ENCODE data around the gene FLACC1. TPM values are rescaled to one million over a fixed set of nuclear protein-coding genes. Genes with fewer than 3 reads are reported as not detected.
A peak's percentile ranks its signal among the peaks of the same experiment; 100 is the strongest.
"Not testable (repeated sequence)": the region's sequence is repeated elsewhere in the genome, so short reads cannot be mapped to it uniquely, and the experiment has no call there.

Gene FLACC1
- total RNA-seq, 2 experiments from 2014 or later, result 2.9 to 4.9 TPM

DNA sequence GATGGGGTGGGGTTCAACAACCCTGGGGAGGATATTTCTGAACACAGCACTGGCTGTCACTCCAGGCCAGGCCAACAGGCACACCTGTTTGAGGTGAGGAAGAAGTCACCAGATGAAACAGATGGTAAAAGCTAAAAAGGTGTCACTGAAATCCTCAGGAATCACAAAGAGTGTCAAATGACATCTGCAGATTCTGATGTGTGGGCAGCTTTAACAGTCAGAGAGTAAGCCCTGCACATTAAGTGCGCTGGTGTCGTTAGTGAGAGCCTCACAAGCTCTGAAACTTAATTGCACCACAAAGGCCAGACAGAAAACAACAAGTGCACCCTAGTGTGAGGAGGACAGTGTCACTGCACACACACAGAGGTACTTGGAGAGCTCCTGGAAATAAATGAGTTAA is 13.6 kb downstream of the FLACC1 start:
- peaks cover 46% of the 10 kb centered on the region for H3K36me3 Mint-ChIP-seq
- DNase-seq (no peak), ATAC-seq (ENCODE audit: low read depth) (no peak)
- no peak overlapping the region for H3K27ac Mint-ChIP-seq
- H3K4me1 Mint-ChIP-seq, result peaks cover 10% of the 10 kb centered on the region
- no peaks in the 10 kb centered on the region for H3K27me3 Mint-ChIP-seq
- no peak overlapping the region for H3K4me3 Mint-ChIP-seq
- POLR2A ChIA-PET, result interaction anchor here (1.1 kb wide), 1 partner anchor 86 kb away, joined by 3 read pairs; no protein-coding TSS in a partner anchor
- H3K9me3 Mint-ChIP-seq, result peaks cover 4% of the 10 kb centered on the region

GRCh38 chr2:201342923-201343322 is 14.2 kb downstream of the FLACC1 start:
- H3K27me3 Mint-ChIP-seq, result no peaks in the 10 kb centered on the region
- H3K36me3 Mint-ChIP-seq, result peaks cover 51% of the 10 kb centered on the region
- no peak overlapping the region for H3K4me3 Mint-ChIP-seq
- ATAC-seq (ENCODE audit: low read depth) (no peak), DNase-seq (no peak)
- no peak overlapping the region for H3K27ac Mint-ChIP-seq
- POLR2A ChIA-PET, result no interaction called here
- H3K9me3 Mint-ChIP-seq, result peaks cover 9% of the 10 kb centered on the region
- H3K4me1 Mint-ChIP-seq, result peaks cover 10% of the 10 kb centered on the region

DNA sequence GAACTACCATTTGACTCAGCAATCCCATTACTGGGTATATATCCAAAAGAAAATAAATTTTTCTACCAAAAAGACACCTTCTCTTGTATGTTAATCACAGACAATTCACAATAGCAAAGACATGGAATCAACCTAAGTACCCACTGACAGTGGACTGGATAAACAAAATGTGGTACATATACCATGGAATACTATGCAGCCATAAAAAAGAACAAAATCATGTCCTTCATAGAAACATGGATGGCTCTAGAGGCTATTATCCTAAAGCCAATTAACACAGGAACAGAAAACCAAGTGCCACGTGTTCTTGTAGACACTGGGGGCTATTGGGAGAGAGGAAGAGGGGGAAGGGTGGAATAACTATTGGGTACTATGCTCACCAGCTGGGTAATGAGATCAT is 27.7 kb downstream of the FLACC1 start:
- H3K27me3 Mint-ChIP-seq, result no peaks in the 10 kb centered on the region
- H3K4me1 Mint-ChIP-seq, result peaks cover 2% of the 10 kb centered on the region
- ATAC-seq (ENCODE audit: low read depth) (no peak), DNase-seq (no peak)
- H3K9me3 Mint-ChIP-seq, result peaks cover 22% of the 10 kb centered on the region
- H3K27ac Mint-ChIP-seq, result no peak overlapping the region
- POLR2A ChIA-PET, result no interaction called here
- H3K36me3 Mint-ChIP-seq, result peaks cover 41% of the 10 kb centered on the region
- H3K4me3 Mint-ChIP-seq, result no peak overlapping the region

GRCh38 chr2:201327678-201328077 is 29.5 kb downstream of the FLACC1 start:
- ATAC-seq (ENCODE audit: low read depth) (no peak), DNase-seq (no peak)
- H3K27me3 Mint-ChIP-seq, result no peaks in the 10 kb centered on the region
- no peak overlapping the region for H3K4me3 Mint-ChIP-seq
- peaks cover 2% of the 10 kb centered on the region for H3K4me1 Mint-ChIP-seq
- POLR2A ChIA-PET, result no interaction called here
- no peak overlapping the region for H3K27ac Mint-ChIP-seq
- peaks cover 48% of the 10 kb centered on the region for H3K36me3 Mint-ChIP-seq
- H3K9me3 Mint-ChIP-seq, result peaks cover 29% of the 10 kb centered on the region

DNA sequence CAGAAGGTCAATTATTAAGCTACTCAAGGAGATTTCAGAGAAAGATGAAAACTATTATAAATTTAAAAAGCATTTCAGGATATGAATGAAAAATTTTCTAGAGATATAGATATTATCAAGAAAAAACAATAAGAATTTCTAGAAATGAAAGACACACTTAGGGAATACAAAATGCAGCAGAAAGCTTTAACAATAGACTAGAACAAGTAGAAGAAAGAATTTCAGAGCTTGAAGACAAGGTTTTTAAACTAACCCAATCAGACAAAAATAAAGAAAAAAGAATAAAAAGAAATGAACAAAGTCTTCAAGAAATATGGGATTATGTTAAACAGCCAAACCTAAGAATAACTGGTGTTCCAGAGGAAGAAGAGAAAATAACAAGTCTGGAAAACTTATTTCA is 34.4 kb downstream of the FLACC1 start:
- no peak for ATAC-seq (ENCODE audit: low read depth)
- Mint-ChIP-seq H3K4me3 (no peak overlapping the region), H3K36me3 (peaks cover 67% of the 10 kb centered on the region), H3K27me3 (no peaks in the 10 kb centered on the region), H3K9me3 (peaks cover 39% of the 10 kb centered on the region), H3K4me1 (peaks cover 2% of the 10 kb centered on the region), H3K27ac (no peak overlapping the region)
- POLR2A ChIA-PET, result no interaction called here
- DNase-seq, result no peak

DNA sequence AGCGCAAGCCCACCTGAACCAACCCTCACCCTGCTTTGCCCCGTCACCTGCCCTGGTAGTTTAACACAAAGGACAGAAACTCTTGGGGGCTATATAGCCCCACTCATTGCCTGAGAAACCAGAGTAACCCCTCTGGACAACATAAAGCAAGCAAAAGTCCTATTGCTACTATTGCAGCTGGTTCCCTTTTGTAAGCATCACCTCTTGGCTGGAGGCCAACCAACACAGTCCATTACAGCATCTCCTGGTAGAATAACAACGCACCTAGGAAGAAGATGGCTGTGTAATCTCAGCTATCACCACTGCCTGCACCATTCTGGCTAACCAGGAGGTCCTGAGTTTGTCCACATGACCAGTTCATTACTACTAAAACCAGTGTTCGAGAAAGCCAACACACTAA is 36.4 kb downstream of the FLACC1 start:
- no peak overlapping the region for H3K4me3 Mint-ChIP-seq
- DNase-seq (no peak), ATAC-seq (ENCODE audit: low read depth) (no peak)
- H3K27ac Mint-ChIP-seq, result no peak overlapping the region
- peaks cover 2% of the 10 kb centered on the region for H3K4me1 Mint-ChIP-seq
- POLR2A ChIA-PET, result no interaction called here
- no peaks in the 10 kb centered on the region for H3K27me3 Mint-ChIP-seq
- peaks cover 38% of the 10 kb centered on the region for H3K9me3 Mint-ChIP-seq
- H3K36me3 Mint-ChIP-seq, result peaks cover 72% of the 10 kb centered on the region

GRCh38 chr2:201320257-201320656 is 36.9 kb downstream of the FLACC1 start:
- Mint-ChIP-seq H3K27me3 (no peaks in the 10 kb centered on the region), H3K4me1 (peaks cover under 1% of the 10 kb centered on the region), H3K4me3 (no peak overlapping the region), H3K36me3 (peaks cover 67% of the 10 kb centered on the region), H3K27ac (no peak overlapping the region), H3K9me3 (peaks cover 37% of the 10 kb centered on the region)
- DNase-seq (no peak), ATAC-seq (ENCODE audit: low read depth) (no peak)
- POLR2A ChIA-PET, result no interaction called here

DNA sequence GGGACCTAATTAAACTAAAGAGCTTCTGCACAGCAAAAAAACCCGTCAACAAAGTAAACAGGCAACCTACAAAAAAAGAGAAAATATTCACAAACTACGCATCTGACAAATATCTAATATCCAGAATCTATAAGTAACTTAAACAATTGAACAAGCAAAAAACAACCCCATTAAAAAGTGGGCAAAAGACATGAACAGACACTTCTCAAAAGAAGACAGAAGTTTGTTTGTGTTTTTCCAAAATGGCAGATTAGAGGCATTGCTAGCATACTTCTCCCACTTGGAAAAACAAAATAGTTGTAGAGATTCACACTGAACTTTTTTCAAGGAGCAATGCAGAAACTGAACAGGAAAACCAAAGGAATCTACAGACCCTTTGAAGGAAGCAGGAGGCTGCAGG is 37.6 kb downstream of the FLACC1 start:
- H3K36me3 Mint-ChIP-seq, result peaks cover 69% of the 10 kb centered on the region

DNA sequence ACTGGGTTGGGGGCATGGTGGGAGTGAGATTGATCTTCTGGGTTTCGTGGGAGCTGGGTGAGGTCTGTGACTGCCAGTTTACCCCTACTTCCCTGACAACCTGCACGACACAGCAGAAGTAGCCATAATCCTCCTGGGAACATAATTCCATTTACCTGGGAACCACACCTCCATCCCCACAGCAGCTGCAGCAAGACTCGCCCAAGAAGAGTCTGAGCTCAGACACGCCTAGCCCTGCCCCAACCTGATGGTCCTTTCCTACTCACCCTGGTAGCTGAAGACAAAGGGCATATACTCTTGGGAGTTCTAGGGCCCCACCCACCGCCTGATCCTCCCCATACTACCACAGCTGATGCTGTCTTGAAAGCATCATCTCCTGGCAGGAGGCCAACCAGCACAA is 43.8 kb downstream of the FLACC1 start:
- no peaks in the 10 kb centered on the region for H3K27me3 Mint-ChIP-seq
- DNase-seq (no peak), ATAC-seq (ENCODE audit: low read depth) (no peak)
- POLR2A ChIA-PET, result no interaction called here
- H3K4me3 Mint-ChIP-seq, result no peak overlapping the region
- H3K4me1 Mint-ChIP-seq, result peaks cover 2% of the 10 kb centered on the region
- H3K36me3 Mint-ChIP-seq, result peaks cover 68% of the 10 kb centered on the region
- H3K27ac Mint-ChIP-seq, result peak overlapping the region; percentile 9
- H3K9me3 Mint-ChIP-seq, result peaks cover 20% of the 10 kb centered on the region

More for the DNA sequence above, 37.6 kb downstream of the FLACC1 start:
- H3K4me1 Mint-ChIP-seq, result no peaks in the 10 kb centered on the region
- DNase-seq, result no peak
- no peak for ATAC-seq (ENCODE audit: low read depth)
- POLR2A ChIA-PET, result no interaction called here
- no peak overlapping the region for H3K27ac Mint-ChIP-seq
- no peaks in the 10 kb centered on the region for H3K27me3 Mint-ChIP-seq
- no peak overlapping the region for H3K4me3 Mint-ChIP-seq
- H3K9me3 Mint-ChIP-seq, result peaks cover 34% of the 10 kb centered on the region

DNA sequence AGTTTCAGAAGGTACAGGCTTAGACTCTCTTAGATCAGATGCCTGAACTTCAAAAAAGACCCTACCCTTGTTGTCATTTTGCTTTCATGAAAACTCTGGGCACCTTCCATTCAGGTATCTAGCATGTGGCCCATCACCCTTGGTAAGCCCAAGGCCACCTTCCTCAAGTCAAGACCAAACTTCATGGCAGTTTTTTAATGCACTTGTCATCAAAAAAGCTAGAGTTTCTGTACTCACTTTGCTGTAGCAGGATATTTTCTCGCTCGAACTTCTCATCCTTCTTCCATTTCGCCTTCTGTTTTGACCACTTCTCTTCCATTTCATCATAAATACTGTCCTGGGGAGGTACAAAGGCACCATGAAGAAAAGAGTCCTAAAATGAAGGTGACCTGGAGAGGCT is 48.2 kb downstream of the FLACC1 start:
- no peak for DNase-seq
- peaks cover 14% of the 10 kb centered on the region for H3K9me3 Mint-ChIP-seq
- POLR2A ChIA-PET, result no interaction called here
- no peaks in the 10 kb centered on the region for H3K27me3 Mint-ChIP-seq
- peaks cover 75% of the 10 kb centered on the region for H3K36me3 Mint-ChIP-seq
- H3K4me1 Mint-ChIP-seq, result peaks cover 2% of the 10 kb centered on the region
- H3K27ac Mint-ChIP-seq, result no peak overlapping the region
- no peak for ATAC-seq (ENCODE audit: low read depth)
- no peak overlapping the region for H3K4me3 Mint-ChIP-seq

- Mint-ChIP-seq H3K4me3 (no peak overlapping the region), H3K4me1 (peaks cover 2% of the 10 kb centered on the region), H3K27ac (no peak overlapping the region), H3K36me3 (peaks cover 71% of the 10 kb centered on the region), H3K9me3 (peaks cover 12% of the 10 kb centered on the region), H3K27me3 (no peaks in the 10 kb centered on the region)
- POLR2A ChIA-PET, result no interaction called here
- no peak for DNase-seq
- no peak for ATAC-seq (ENCODE audit: low read depth)
Measured at GRCh38 chr2:201307876-201308275, 49.3 kb downstream of the FLACC1 start.

DNA sequence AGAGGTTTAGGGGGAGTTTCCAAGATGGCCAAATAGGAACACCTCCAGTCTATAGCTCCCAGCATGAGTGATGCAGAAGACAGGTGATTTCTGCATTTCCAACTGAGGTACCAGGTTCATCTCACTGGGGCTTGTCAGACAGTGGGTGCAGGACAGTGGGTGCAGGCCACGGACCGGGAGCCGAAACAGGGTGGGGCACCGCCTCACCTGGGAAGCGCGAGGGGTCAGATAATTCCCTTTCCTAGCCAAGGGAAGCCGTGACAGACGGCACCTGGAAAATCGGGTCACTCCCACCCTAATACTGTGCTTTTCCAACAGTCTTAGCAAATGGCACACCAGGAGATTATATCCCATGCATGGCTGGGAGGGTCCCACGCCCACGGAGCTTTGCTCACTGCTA is 57.2 kb downstream of the FLACC1 start:
- Mint-ChIP-seq H3K36me3 (peaks cover 62% of the 10 kb centered on the region), H3K9me3 (peaks cover 15% of the 10 kb centered on the region)
- H3K27ac Mint-ChIP-seq; H3K4me3 Mint-ChIP-seq; H3K4me1 Mint-ChIP-seq; DNase-seq; H3K27me3 Mint-ChIP-seq; ATAC-seq (ENCODE audit: low read depth); POLR2A ChIA-PET: not testable (repeated sequence)

DNA sequence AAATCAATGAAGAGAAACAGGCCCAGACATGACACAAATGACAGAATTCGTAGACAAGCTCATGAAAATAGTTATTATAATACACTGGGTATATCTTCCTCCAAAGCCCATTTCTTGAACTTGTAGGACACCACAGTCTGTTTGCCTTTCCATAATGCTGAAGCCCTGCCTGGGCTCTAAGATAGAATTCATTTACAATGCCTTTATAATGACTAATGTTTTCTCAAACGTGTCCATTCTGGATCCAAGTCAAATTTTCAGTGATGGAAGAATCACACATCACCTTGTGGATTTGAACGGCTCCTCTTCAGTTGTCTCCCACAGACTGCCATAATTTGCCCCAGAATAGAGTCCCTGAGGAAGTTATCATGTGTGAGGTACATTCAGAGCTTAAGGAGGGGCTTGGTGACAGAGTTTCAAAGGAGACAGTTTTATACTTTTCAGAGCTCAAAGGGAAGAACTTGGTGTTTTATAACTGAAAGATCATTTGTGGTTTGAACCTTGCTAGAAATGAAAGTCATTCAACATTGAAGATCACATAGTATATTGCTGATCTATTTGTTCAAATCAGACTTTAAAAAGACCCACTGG is 58.6 kb downstream of the FLACC1 start:
- Mint-ChIP-seq H3K4me3 (no peak overlapping the region), H3K27me3 (no peaks in the 10 kb centered on the region), H3K4me1 (peaks cover 5% of the 10 kb centered on the region), H3K36me3 (peaks cover 60% of the 10 kb centered on the region), H3K9me3 (peaks cover 15% of the 10 kb centered on the region), H3K27ac (no peak overlapping the region)
- no peak for ATAC-seq (ENCODE audit: low read depth)
- no peak for DNase-seq
- POLR2A ChIA-PET, result no interaction called here

GRCh38 chr2:201290457-201291148 is 66.5 kb downstream of the FLACC1 start:
- not testable (repeated sequence) for H3K27ac Mint-ChIP-seq, H3K27me3 Mint-ChIP-seq
- peaks cover 23% of the 10 kb centered on the region for H3K9me3 Mint-ChIP-seq

More at GRCh38 chr2:201290457-201291148, 66.5 kb downstream of the FLACC1 start:
- DNase-seq; H3K4me1 Mint-ChIP-seq; ATAC-seq (ENCODE audit: low read depth); POLR2A ChIA-PET; H3K4me3 Mint-ChIP-seq: not testable (repeated sequence)
- peaks cover 78% of the 10 kb centered on the region for H3K36me3 Mint-ChIP-seq
